HG03025 (cell line): ENCODE data around the gene OTOF.

Source experiments
- ATAC-seq: cut with Tn5 transposase; IDR thresholded peaks from one replicate; pipeline ENCODE4 v1.9.1; 2021; ENCODE audit warnings: mild to moderate bottlenecking, moderate library complexity; ENCODE audit not compliant: unreplicated experiment, low FRiP score

Gene OTOF

DNA sequence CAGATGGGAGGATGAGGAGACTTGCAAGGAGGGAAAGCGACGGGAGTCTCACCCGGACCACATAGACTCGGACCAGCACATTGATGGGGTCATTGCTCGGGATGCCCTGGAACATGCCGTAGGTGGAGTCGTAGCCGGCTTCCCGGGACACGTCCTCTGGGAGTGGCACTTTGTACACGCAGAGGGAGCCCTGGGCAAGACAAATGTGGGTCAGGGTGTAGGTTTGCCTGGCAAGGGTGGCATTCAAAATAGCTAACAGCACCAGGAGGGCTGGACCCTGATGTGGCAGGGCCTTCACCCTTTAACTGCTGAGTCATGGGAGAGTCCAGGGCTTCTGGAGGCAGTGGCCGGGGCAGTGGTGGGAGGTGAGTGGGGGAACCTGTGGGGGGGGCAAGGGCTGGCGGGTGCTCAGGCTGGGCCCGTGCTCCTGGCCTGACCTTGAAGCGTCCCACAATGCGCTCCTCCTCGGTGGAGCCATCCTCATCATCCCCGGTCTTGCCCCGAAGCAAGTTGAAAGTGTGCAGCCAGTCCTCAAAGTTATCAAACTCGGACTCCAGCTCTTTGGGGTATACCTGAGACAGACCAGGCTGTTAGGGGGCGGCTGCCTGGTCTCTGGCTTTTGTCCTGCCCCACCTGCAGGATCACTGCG, 11.1 kb downstream of the OTOF start:
- no peak for ATAC-seq

DNA sequence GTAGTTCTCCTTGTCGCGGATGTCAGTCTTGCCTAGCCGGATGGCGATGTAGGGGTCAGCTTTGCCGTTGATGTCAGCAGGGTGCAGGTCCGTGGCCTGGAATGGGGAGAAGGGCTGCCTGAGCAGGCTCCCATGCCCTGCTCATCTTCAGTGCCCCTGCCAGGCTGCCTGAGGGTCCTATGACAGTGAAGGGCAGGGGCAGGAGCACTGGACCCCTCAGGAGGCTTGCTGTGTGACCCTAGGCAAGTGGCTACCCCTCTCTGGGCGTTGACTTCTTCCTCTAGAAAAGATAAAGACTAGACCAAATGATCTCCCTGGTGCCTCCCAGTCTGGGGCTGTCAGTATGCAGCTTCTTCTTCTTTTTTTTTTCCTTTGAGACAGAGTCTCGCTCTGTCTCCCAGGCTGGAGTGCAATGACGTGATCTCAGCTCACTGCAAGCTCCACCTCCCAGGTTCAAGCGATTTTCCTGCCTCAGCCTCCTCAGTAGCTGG, 11.9 kb downstream of the OTOF start:
- ATAC-seq = no peak

- ATAC-seq = no peak
Measured at GRCh38 chr2:26465266-26465925, 12.5 kb downstream of the OTOF start.

GRCh38 chr2:26464390-26465265, 13.3 kb downstream of the OTOF start:
- no peak for ATAC-seq

DNA sequence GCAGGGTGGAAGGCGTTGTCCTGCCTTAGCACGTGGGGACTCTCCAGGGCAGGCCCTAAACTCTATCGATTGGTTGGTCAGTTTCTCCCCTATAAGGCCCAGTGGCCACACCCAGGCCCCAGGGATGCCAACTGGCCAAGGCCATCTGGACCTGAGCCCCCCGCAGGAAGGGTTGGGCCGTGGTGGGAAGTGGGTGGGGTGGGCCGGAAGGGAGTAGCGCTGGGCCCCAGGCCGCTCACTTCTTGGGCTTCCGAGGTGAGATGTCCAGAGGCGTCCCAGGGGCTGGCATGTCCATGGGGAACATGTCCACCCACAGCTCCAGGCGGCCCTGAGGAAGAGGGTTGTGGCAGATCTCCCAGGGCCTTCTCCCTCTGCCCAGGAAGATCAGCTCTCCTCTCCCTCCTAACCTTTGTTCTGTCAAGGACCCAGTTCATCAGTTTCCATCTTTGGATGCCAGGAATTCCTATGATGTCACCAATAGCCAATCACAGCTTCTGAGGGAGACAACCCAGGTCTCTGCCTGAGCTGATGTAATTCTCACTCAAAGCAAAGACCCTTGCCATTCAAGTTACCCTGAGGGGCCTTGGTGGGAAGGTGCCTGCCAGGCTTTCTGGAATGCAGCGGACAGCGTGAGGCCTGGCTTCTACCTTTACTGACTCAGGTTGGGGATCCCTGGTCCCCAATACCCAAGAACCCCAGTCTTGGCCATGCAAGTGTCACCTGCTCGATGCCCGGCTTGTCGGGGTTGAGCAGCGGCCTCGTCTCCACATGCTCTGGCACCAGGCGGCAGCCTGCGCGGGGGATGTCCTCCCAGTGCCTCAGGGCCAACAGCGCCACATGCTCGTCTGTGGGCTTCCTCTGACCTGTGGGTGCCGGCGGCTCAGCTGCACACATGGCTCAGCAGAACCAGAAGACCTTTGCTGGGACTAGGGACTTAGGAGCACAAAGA, 14.4 kb downstream of the OTOF start:
- no peak for ATAC-seq

GRCh38 chr2:26462511-26463243, 15.2 kb downstream of the OTOF start:
- no peak for ATAC-seq

GRCh38 chr2:26462100-26462499, 15.8 kb downstream of the OTOF start:
- ATAC-seq = no peak

GRCh38 chr2:26461601-26462023, 16.3 kb downstream of the OTOF start:
- no peak for ATAC-seq

- no peak for ATAC-seq
Measured at GRCh38 chr2:26460613-26461031, 17.3 kb downstream of the OTOF start.

DNA sequence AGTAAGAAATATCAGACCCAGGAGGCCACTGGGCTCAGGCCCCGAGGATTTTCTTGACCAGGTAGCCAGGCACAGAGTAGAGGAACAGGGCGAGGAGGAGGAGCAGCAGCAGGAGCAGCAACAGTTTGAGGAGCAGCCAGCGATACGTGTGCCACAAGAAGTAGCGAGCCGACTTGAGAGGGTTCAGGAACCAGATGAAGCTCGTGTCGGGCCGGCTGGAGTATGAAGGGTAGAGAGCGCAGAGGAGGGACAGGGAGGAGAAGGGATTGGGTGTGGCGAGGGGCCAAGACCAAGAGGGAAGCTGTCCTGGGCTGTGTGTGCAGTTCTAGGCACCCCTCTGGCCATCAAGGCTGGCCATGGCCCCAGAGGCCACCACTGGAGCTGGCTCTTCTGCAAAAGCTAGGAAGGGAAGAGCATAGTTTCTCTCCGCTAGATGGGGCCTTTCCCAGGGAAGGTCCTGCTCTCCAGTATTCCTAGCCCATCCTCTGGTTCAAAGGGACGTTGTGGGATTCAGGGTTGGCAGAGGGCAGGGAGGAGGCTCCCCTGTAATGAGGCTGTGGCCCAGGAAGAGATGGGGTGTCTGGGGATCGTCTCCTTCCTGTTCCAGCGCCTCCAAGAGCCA, 17.8 kb downstream of the OTOF start:
- ATAC-seq = no peak

- ATAC-seq = no peak
Measured at GRCh38 chr2:26458365-26459042, 19.4 kb downstream of the OTOF start.

DNA sequence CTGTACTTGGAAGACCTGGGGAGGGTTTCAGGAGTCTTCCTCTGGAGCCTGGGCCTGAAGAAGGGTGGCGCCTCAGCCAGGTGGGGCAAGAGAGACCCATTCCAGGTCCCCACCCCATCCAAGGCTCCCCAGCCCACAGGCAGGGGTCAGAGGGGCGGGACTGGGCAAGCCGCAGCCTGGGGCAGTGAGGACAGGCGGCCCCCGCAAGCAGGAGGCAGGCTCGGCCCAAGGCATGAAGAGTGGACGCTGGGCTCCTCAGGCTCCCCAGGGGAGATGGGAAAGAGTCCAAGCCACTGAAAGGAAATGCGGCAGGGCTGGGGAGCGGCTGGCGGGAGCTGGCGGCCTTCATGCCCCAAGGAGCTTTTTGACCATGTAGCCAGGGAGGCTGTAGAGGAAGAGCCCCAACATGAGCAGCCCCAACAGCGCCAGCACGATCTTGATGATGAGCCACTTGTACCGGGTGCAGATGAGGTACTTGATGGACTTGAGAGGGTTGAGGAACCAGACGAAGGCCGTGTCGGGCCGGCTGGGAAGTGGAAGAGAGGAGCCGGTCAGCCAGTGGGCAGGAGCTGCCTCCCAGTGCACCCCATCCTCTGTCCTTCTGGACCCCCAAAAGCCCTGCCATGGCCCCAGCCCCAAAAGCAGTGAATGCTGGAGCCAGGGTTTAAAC, 20.1 kb downstream of the OTOF start:
- no peak for ATAC-seq

- ATAC-seq = no peak
Measured at GRCh38 chr2:26457251-26457666, 20.7 kb downstream of the OTOF start.

- no peak for ATAC-seq
Measured at GRCh38 chr2:26456440-26457250, 21.3 kb downstream of the OTOF start.

- ATAC-seq = no peak
Measured at GRCh38 chr2:26455670-26456439, 22.1 kb downstream of the OTOF start.

- no peak for ATAC-seq
Measured at GRCh38 chr2:26455037-26455669, 22.8 kb downstream of the OTOF start.
